UCSD-AML1 (cell line): Measurements from ENCODE around the gene HIKESHI.

Source experiments
- DNase-seq: peaks from one replicate; lab custom pipeline; 2025; ENCODE audit not compliant: unreplicated experiment; lab: John Stamatoyannopoulos, UW

HIKESHI gene

GRCh38 chr11:86374069-86374468, 72.0 kb downstream of the HIKESHI start:
- no peak for DNase-seq

- DNase-seq = no peak
Measured at GRCh38 chr11:86374586-86374985, 72.5 kb downstream of the HIKESHI start, which contains the start of gene CCDC81. Gene CCDC81, plus strand, starts transcription at chr11:86374887. Its CDS starts 277 bp downstream, at chr11:86375164.

- DNase-seq = no peak
Measured at GRCh38 chr11:86377972-86378371, 75.9 kb downstream of the HIKESHI start.

GRCh38 chr11:86380295-86381059, 78.4 kb downstream of the HIKESHI start:
- no peak for DNase-seq

- no peak for DNase-seq
Measured at GRCh38 chr11:86383041-86383955, 81.3 kb downstream of the HIKESHI start.

GRCh38 chr11:86386283-86386682, 84.2 kb downstream of the HIKESHI start:
- no peak for DNase-seq

- DNase-seq = no peak
Measured at GRCh38 chr11:86386746-86387145, 84.7 kb downstream of the HIKESHI start.

- no peak for DNase-seq
Measured at GRCh38 chr11:86388198-86388597, 86.2 kb downstream of the HIKESHI start.

GRCh38 chr11:86390487-86390886, 88.4 kb downstream of the HIKESHI start:
- DNase-seq = no peak

- DNase-seq = peak; percentile 12
Measured at GRCh38 chr11:86395061-86395551, 93.1 kb downstream of the HIKESHI start.
